Measurements from ENCODE around the gene FBXL22.

DNA sequence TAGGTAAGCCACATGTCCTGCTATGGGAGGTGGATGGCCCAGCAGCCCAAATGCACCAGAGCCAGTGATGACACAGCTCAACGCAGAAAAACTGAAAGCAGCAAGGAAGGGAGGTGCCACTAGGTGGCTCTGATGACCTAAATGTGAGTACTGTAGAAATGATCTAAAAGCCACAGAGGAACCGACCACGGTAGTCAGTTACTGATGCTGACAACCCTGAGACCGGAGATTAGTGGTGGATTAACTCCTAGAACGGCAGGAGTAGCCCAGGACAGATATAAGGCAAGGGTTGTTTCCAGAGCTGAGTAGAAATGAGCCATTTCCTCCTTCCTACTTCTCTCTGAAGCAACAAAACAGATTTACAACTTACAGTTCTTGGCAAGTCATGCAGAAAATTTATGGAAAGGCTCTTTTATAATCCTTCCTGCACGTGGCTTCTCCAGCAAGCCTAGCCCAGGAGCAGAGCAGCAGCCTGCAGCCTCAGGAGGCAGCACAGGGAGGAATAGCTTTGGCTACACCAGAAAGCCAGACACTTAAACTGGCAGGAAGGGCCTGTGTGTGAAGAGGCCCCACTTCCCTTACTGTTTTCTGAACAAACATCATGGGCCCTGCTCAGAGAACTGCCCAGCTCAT lies 13.1 kb downstream of the FBXL22 start:
- TF ChIP-seq, protein P1, sequence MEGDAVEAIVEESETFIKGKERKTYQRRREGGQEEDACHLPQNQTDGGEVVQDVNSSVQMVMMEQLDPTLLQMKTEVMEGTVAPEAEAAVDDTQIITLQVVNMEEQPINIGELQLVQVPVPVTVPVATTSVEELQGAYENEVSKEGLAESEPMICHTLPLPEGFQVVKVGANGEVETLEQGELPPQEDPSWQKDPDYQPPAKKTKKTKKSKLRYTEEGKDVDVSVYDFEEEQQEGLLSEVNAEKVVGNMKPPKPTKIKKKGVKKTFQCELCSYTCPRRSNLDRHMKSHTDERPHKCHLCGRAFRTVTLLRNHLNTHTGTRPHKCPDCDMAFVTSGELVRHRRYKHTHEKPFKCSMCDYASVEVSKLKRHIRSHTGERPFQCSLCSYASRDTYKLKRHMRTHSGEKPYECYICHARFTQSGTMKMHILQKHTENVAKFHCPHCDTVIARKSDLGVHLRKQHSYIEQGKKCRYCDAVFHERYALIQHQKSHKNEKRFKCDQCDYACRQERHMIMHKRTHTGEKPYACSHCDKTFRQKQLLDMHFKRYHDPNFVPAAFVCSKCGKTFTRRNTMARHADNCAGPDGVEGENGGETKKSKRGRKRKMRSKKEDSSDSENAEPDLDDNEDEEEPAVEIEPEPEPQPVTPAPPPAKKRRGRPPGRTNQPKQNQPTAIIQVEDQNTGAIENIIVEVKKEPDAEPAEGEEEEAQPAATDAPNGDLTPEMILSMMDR (IDR thresholded peaks at IDR 0.05) = peak; percentile 83
- no peak for TF ChIP-seq EZH2 (IDR thresholded peaks at IDR 0.05; ENCODE audit: borderline replicate concordance, insufficient read depth, low read depth, low read length, poor library complexity, severe bottlenecking)
